Activated CD8-positive, alpha-beta T cell treated with anti-CD3 and anti-CD28 coated beads, Interleukin-2, amount 10 ng/mL, durations not matched to agents 7 days and 5 days (primary cell): ENCODE results near the gene SRRT. TPM values are rescaled to one million over a fixed set of nuclear protein-coding genes. Genes with fewer than 3 reads are reported as not detected.
"Not testable (repeated sequence)": the region's sequence is repeated elsewhere in the genome, so short reads cannot be mapped to it uniquely, and the experiment has no call there.

Experiments
- ATAC-seq: fragments of 150-1000 bp; cut with Tn5 transposase; one replicate; pipeline ENCODE4 v1.10.0; 2021; ENCODE audit warnings: moderate library complexity
- CTCF ChIA-PET: fragments of 350-600 bp; sonication (Branson Sonifier 250); formaldehyde crosslinking; loops from one replicate; lab custom pipeline; 2021; ENCODE audit warnings: antibody characterized with exemption; lab: Charles Lee
- POLR2A ChIA-PET: fragments of 350-600 bp; sonication (Branson Sonifier 250); formaldehyde crosslinking; loops from one replicate; lab custom pipeline; 2021; ENCODE audit warnings: antibody characterized with exemption; lab: Charles Lee
- DNase-seq: peaks from one replicate; pipeline ENCODE4 v3.0.0-alpha.2; 2020
- H3K27ac Mint-ChIP-seq: one replicate; pipeline ENCODE4 v1.8.0; 2021; ENCODE audit warnings: mild to moderate bottlenecking, mixed read lengths
- H3K27me3 Mint-ChIP-seq: one replicate; pipeline ENCODE4 v1.8.0; 2021; ENCODE audit warnings: low read depth, mixed read lengths
- H3K36me3 Mint-ChIP-seq: one replicate; pipeline ENCODE4 v1.8.0; 2021; ENCODE audit warnings: low read depth, mixed read lengths
- H3K4me1 Mint-ChIP-seq: one replicate; pipeline ENCODE4 v1.8.0; 2021; ENCODE audit warnings: low read depth, mixed read lengths
- H3K4me3 Mint-ChIP-seq: one replicate; pipeline ENCODE4 v1.8.0; 2021; ENCODE audit warnings: mild to moderate bottlenecking, mixed read lengths
- H3K9me3 Mint-ChIP-seq: one replicate; pipeline ENCODE4 v1.8.0; 2022; ENCODE audit warnings: mixed read lengths; ENCODE audit not compliant: insufficient read depth
- microRNA-seq: library from miRNA; unstranded; fragments of <30 nt; microRNA quantifications from one replicate; pipeline ENCODE4 v1.2.0, GENCODE V29; 2022
- total RNA-seq, 2 experiments: library from RNA; stranded (reverse); gene quantifications; one replicate each; pipeline ENCODE4 v1.2.3, GENCODE V29; 2021

Gene SRRT
- total RNA-seq, 2 experiments from 2014 or later: 273 to 292 TPM

- DNase-seq, POLR2A ChIA-PET, H3K9me3 Mint-ChIP-seq, CTCF ChIA-PET, H3K27ac Mint-ChIP-seq, H3K4me3 Mint-ChIP-seq, H3K36me3 Mint-ChIP-seq, H3K4me1 Mint-ChIP-seq, ATAC-seq: not testable (repeated sequence)
- H3K27me3 Mint-ChIP-seq: peaks cover 12% of the 10 kb centered on the region
Observed at GRCh38 chr7:100919335-100919734, 44.4 kb downstream of the SRRT start.

- H3K36me3 Mint-ChIP-seq, H3K4me1 Mint-ChIP-seq, POLR2A ChIA-PET, H3K27ac Mint-ChIP-seq, H3K9me3 Mint-ChIP-seq, CTCF ChIA-PET, H3K4me3 Mint-ChIP-seq, ATAC-seq, DNase-seq: not testable (repeated sequence)
- H3K27me3 Mint-ChIP-seq: peaks cover 12% of the 10 kb centered on the region
Observed at GRCh38 chr7:100919779-100920437, 45.0 kb downstream of the SRRT start.

- Mint-ChIP-seq H3K36me3 (no peaks in the 10 kb centered on the region), H3K4me1 (no peaks in the 10 kb centered on the region), H3K27me3 (peaks cover 12% of the 10 kb centered on the region), H3K4me3 (no peak overlapping the region), H3K9me3 (no peaks in the 10 kb centered on the region), H3K27ac (no peak overlapping the region)
- ChIA-PET POLR2A (no interaction called here), CTCF (no interaction called here)
- DNase-seq (no peak), ATAC-seq (no peak)
Observed at GRCh38 chr7:100921039-100921438, 46.1 kb downstream of the SRRT start.

- H3K4me1 Mint-ChIP-seq, H3K27ac Mint-ChIP-seq, H3K4me3 Mint-ChIP-seq, POLR2A ChIA-PET, H3K36me3 Mint-ChIP-seq, DNase-seq, H3K9me3 Mint-ChIP-seq, ATAC-seq, CTCF ChIA-PET: not testable (repeated sequence)
- peaks cover 12% of the 10 kb centered on the region for H3K27me3 Mint-ChIP-seq
Observed at GRCh38 chr7:100923616-100924015, 48.7 kb downstream of the SRRT start.

GRCh38 chr7:100929808-100930174 is 54.9 kb downstream of the SRRT start:
- ChIA-PET POLR2A (no interaction called here), CTCF (no interaction called here)
- no peak overlapping the region for H3K4me3 Mint-ChIP-seq
- DNase-seq: no peak
- H3K4me1 Mint-ChIP-seq: no peaks in the 10 kb centered on the region
- no peaks in the 10 kb centered on the region for H3K9me3 Mint-ChIP-seq
- H3K27me3 Mint-ChIP-seq: peaks cover 3% of the 10 kb centered on the region
- no peak overlapping the region for H3K27ac Mint-ChIP-seq
- no peak for ATAC-seq
- no peaks in the 10 kb centered on the region for H3K36me3 Mint-ChIP-seq

- no peak for ATAC-seq
- H3K9me3 Mint-ChIP-seq: no peaks in the 10 kb centered on the region
- POLR2A ChIA-PET: no interaction called here
Observed at GRCh38 chr7:100933734-100934133, 58.8 kb downstream of the SRRT start.

GRCh38 chr7:100935381-100935780 is 60.5 kb downstream of the SRRT start:
- H3K4me1 Mint-ChIP-seq, H3K36me3 Mint-ChIP-seq, DNase-seq, H3K27ac Mint-ChIP-seq, H3K4me3 Mint-ChIP-seq, CTCF ChIA-PET, POLR2A ChIA-PET, ATAC-seq, H3K9me3 Mint-ChIP-seq, H3K27me3 Mint-ChIP-seq: not testable (repeated sequence)

More at GRCh38 chr7:100933734-100934133, 58.8 kb downstream of the SRRT start:
- Mint-ChIP-seq H3K4me1 (no peaks in the 10 kb centered on the region), H3K27ac (no peak overlapping the region), H3K27me3 (peaks cover 6% of the 10 kb centered on the region), H3K4me3 (no peak overlapping the region), H3K36me3 (no peaks in the 10 kb centered on the region)
- no peak for DNase-seq
- CTCF ChIA-PET: no interaction called here

- ATAC-seq, H3K4me1 Mint-ChIP-seq, H3K4me3 Mint-ChIP-seq, CTCF ChIA-PET, H3K36me3 Mint-ChIP-seq, H3K27me3 Mint-ChIP-seq, DNase-seq, H3K9me3 Mint-ChIP-seq, H3K27ac Mint-ChIP-seq, POLR2A ChIA-PET: not testable (repeated sequence)
Observed at GRCh38 chr7:100936167-100936566, 61.3 kb downstream of the SRRT start.

Small RNA genes within 50 kb of the gene (microRNA-seq; reads per million reads assigned to microRNA genes)
- not detected for gene MIR6875

Other genes with a start within 250 kb of the SRRT start
- gene TFR2, start 233.6 kb upstream of the SRRT start, total RNA-seq: 10 to 100 TPM; 13.1 to 14.5 TPM
- not detected for gene ACTL6B, start 218.7 kb upstream of the SRRT start, total RNA-seq
- gene GNB2, start 201.4 kb upstream of the SRRT start, total RNA-seq: 100 to 1,000 TPM; 274 to 286 TPM
- 10 to 100 TPM; 42.1 to 43.0 TPM for gene GIGYF1, start 180.9 kb upstream of the SRRT start, total RNA-seq
- 10 to 100 TPM; 43.6 to 48.3 TPM for gene POP7, start 169.0 kb upstream of the SRRT start, total RNA-seq
- gene EPO, start 154.6 kb upstream of the SRRT start, total RNA-seq: not detected
- not detected for gene ZAN, start 141.5 kb upstream of the SRRT start, total RNA-seq
- gene EPHB4, start 47.6 kb upstream of the SRRT start, total RNA-seq: 1 to 10 TPM; 1.5 to 1.9 TPM
- gene SLC12A9, start 22.4 kb upstream of the SRRT start, total RNA-seq: 10 to 100 TPM; 28.3 to 29.5 TPM
- gene TRIP6, start 7.7 kb upstream of the SRRT start, total RNA-seq: 10 to 100 TPM; 25.5 to 28.6 TPM
- 1 to 10 TPM; 2.0 to 3.7 TPM for gene UFSP1, start 14.6 kb downstream of the SRRT start, total RNA-seq
- gene ACHE, start 20.8 kb downstream of the SRRT start, total RNA-seq: not detected
- gene MUC3A, start 74.4 kb downstream of the SRRT start, total RNA-seq: not detected
- not detected for gene MUC12, start 94.5 kb downstream of the SRRT start, total RNA-seq
- gene MUC17, start 145.0 kb downstream of the SRRT start, total RNA-seq: not detected
- gene TRIM56, start 210.4 kb downstream of the SRRT start, total RNA-seq: 10 to 100 TPM; 66.8 to 67.9 TPM